Fibroblast of pulmonary artery (primary cell): ENCODE measurements around the gene TEAD1.

Experiments
- DNase-seq: peaks from one replicate; pipeline ENCODE4 v3.0.0-alpha.2; 2010; ENCODE audit warnings: low read depth
- H3K4me3 ChIP-seq: replicated peaks from 2 replicates; pipeline ENCODE4 v1.5.1; 2011; ENCODE audit warnings: low read depth, mild to moderate bottlenecking, control low read depth, low read length, moderate library complexity
- CTCF ChIP-seq: IDR thresholded peaks from 2 replicates; pipeline ENCODE4 v1.5.1; 2011; ENCODE audit warnings: mild to moderate bottlenecking, control low read depth, low read length, inconsistent platforms; ENCODE audit errors: missing control alignments

TEAD1 gene

GRCh38 chr11:12962306-12962705 is 288.1 kb downstream of the TEAD1 start:
- no peak for TF ChIP-seq CTCF
- H3K4me3 ChIP-seq = no peak overlapping the region
- DNase-seq = no peak

GRCh38 chr11:12963051-12963450 is 288.8 kb downstream of the TEAD1 start:
- no peak for TF ChIP-seq CTCF
- DNase-seq = no peak
- H3K4me3 ChIP-seq = no peak overlapping the region

GRCh38 chr11:12963792-12964536 is 289.7 kb downstream of the TEAD1 start:
- DNase-seq = peak; percentile 67
- H3K4me3 ChIP-seq = no peak overlapping the region
- TF ChIP-seq CTCF = peak; percentile 87

- no peak for TF ChIP-seq CTCF
Observed at GRCh38 chr11:12964650-12965049, 290.4 kb downstream of the TEAD1 start.

GRCh38 chr11:12966002-12966401 is 291.8 kb downstream of the TEAD1 start:
- no peak for TF ChIP-seq CTCF
- no peak for DNase-seq

More at GRCh38 chr11:12964650-12965049, 290.4 kb downstream of the TEAD1 start:
- DNase-seq = no peak
- no peak overlapping the region for H3K4me3 ChIP-seq

GRCh38 chr11:12968101-12968500 is 293.9 kb downstream of the TEAD1 start:
- no peak for DNase-seq
- no peak overlapping the region for H3K4me3 ChIP-seq
- TF ChIP-seq CTCF = no peak

More at GRCh38 chr11:12966002-12966401, 291.8 kb downstream of the TEAD1 start:
- no peak overlapping the region for H3K4me3 ChIP-seq

- no peak for TF ChIP-seq CTCF
- DNase-seq = no peak
- no peak overlapping the region for H3K4me3 ChIP-seq
Observed at GRCh38 chr11:12968826-12969225, 294.6 kb downstream of the TEAD1 start.
